Suprapubic skin (tissue), 3 donors: ENCODE data around the gene USP22.

Source experiments
- CTCF ChIP-seq, 2 donors: fragments of 200-600 bp in 1 of 2; fragments of 450-650 bp in 1 of 2; sonication (generic) in 1 of 2; IDR thresholded peaks; one replicate each; pipeline ENCODE4 v1.5.1; 2016 to 2019; ENCODE audit warnings: antibody characterized with exemption in 2 of 2, mild to moderate bottlenecking in 1 of 2, moderate library complexity in 1 of 2
- POLR2A ChIP-seq, 2 donors: fragments of 450-650 bp; IDR thresholded peaks; one replicate each; pipeline ENCODE4 v1.6.1; 2017; ENCODE audit warnings: antibody characterized with exemption in 2 of 2, mild to moderate bottlenecking in 2 of 2, moderate library complexity in 2 of 2

GRCh38 chr17:21043296-21044232 is 753 bp upstream of the USP22 start:
- TF ChIP-seq CTCF (IDR thresholded peaks at IDR 0.05) (peak; percentile 85 to 91), POLR2A (IDR thresholded peaks at IDR 0.05) (no peak)
